NCI-H187 (cell line): ENCODE results near the gene ITCH.
A peak's percentile ranks its signal among the peaks of the same experiment; 100 is the strongest.
"Not testable (repeated sequence)": the region's sequence is repeated elsewhere in the genome, so short reads cannot be mapped to it uniquely, and the experiment has no call there.

Source experiments
- DNase-seq, 2 experiments: peaks; one replicate each; lab custom pipeline; 2025; lab: John Stamatoyannopoulos, UW

The ITCH gene

GRCh38 chr20:34461779-34462087 lies 98.7 kb downstream of the ITCH start:
- no peak for DNase-seq

- DNase-seq: no peak
Measured at GRCh38 chr20:34468951-34469350, 105.9 kb downstream of the ITCH start.

GRCh38 chr20:34472246-34472925 lies 109.3 kb downstream of the ITCH start:
- no peak for DNase-seq

DNA sequence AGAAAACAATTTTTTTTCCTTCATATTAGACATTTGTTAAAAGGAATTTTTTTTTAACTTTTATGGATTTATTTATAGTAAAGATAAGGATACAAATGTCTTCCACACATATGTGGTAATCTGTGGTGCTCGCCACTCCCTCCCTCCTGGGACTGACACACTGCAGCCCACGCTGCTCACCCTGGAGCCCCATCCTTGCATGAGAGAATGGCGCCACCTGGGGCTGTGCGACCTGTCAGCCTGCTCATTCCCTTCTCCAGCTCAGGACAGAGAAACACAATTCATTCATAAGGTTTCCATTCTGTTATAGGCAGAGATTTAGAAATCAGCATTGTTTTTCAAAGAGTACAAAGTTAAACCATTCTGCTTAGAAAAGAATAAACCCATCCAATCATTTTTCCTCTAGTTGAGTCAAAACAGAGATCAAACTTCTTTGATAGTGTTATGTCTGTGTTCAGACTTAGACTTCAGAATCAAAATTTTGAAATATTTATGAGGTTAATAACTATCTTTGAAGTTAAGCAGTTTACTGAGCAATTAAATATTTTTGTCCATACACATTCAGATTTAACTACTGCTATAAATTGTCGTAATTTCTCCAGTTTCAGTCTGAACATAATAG lies 110.3 kb downstream of the ITCH start:
- peak; percentile 17 to 19 for DNase-seq

DNA sequence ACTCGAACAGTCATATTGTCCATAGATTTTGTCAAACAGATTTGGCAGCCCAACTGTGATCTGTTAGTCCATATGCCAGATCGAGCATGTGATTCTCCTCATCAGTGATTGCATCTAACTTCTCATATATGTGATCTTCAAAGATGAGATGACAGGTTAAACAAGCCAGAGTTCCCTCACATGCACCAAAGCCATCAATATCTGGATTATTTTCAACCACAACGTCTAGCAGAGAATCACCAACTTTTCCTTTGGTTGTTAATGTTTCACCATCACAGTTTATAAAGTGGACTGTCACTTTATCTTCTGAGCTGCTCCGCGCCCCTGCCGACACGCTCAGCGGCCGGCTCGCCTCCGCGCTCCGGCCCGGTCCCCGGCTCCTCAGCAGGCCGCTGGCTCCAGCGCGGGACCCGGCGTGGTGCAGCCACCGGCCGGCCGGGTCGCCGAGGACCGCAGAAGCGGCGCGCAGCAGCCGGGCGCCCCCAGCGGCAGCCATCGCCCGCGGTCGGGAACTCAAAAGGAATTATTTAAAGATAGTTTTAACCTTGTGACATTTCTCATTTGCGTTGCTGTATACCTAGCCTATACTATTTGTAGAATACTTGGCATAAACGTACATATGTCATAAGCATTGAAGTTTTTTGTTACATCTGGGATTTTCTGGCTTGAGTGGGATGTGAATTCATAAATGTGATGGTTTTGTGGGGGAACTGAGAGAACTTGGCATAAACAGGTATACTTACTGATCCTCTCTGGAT lies 113.1 kb downstream of the ITCH start:
- DNase-seq: no peak

DNA sequence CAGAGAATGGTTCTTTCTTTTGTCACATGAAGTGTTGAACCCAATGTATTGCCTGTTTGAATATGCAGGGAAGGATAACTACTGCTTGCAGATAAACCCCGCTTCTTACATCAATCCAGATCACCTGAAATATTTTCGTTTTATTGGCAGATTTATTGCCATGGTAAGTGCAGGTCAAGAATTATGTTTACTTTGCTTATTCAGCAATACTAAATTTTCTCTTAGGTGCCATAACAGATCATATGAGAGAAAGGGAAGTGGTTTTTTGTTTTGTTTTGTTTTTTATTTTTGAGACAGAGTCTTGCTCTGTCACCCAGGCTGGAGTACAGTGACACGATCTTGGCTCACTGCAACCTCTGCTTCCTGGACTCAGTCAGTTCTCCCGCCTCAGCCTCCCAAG lies 116.6 kb downstream of the ITCH start:
- no peak for DNase-seq

GRCh38 chr20:34482154-34482553 lies 119.1 kb downstream of the ITCH start:
- not testable (repeated sequence) for DNase-seq

DNA sequence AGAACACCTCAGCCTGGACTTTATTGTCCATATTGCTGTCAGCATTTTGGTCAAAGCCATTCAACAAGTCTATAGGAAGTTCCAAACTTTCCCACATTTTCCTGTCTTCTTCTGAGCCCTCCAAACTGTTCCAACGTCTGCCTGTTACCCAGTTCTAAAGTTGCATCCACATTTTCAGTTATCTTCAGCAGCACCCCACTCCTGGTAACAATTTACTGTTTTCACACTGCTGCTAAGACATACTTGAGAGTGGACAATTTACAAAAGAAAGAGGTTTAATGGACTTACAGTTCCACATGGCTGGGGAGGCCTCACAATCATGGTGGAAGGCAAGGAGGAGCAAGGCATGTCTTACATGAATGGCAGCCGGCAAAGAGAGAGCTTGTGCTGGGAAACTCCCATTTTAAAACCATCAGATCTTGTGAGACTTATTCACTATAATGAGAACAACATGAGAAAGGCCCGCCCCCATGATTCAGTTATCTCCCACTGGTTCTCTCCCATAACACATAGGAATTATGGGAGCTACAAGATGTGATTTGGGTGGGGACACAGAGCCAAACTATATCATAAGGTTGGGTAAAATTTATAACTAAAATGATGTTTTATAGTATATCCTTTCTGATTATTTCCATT lies 120.6 kb downstream of the ITCH start:
- DNase-seq: not testable (repeated sequence)

DNA sequence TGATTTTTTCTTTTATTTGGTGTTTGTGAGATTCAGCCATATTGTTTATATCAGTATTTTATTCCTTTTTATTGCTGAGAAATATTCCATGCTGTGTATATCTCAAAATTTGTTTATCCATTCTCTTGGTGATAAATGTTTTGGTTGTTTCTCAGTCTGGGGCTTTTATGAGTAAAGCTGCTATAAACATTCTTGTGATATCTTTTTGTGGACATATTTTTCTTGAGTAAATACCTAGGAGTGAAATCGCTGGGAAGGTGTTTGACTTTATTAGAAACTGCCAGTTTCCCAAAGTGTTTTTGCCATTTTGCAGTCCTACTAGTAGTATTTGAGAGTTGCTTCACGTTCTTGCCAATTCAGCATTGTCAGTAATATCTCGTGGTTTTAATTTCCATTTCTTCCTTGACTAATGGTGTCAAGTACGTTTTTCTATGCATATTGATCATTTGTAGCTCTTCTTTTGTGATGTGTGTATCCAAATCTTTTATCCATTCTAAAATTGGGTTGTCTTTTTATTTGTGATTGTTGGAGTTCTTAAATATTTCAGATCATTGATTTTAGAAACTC lies 122.1 kb downstream of the ITCH start:
- DNase-seq: no peak

- no peak for DNase-seq
Measured at GRCh38 chr20:34491226-34491931, 128.3 kb downstream of the ITCH start.

- DNase-seq: no peak
Measured at GRCh38 chr20:34491932-34492509, 128.9 kb downstream of the ITCH start.

GRCh38 chr20:34493646-34494045 lies 130.6 kb downstream of the ITCH start:
- no peak for DNase-seq

DNA sequence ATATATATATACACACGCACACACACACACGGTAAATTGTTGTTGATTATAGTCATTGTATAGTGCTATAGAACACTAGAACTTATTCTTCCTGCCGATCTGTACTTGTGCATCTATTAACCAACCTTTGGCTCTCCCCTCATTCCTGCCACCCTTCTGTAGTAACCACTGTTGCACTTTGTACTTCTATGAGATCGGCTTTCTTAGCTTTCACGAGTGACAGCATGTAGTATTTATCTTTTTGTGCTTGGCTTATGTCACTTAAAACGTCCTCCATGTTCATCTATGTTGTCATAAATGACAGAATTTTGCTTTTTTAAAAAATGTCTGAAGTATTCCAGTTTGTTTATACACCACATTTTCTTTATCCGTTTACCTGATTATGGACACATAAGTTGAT lies 132.2 kb downstream of the ITCH start:
- DNase-seq: no peak

DNA sequence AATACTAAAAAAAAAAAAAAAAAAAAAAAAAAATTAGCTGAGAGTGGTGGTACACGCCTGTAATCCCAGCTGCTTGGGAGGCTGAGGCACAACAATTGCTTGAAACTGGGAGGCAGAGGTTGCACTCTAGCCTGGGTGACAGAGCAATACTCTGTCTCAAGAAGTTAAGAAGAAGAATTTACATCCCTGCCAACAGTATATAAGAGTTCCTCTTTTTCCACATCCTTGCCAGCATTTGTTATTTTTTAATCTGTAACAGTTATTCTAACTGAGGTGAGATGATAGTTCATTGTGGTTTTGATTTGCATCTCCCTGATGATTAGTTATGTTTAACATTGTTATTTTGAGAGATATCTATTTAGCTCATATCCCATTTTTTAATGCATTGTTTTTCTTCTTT lies 132.8 kb downstream of the ITCH start:
- no peak for DNase-seq

GRCh38 chr20:34497596-34497995 lies 134.5 kb downstream of the ITCH start:
- not testable (repeated sequence) for DNase-seq

- no peak for DNase-seq
Measured at GRCh38 chr20:34500823-34501222, 137.8 kb downstream of the ITCH start.

DNA sequence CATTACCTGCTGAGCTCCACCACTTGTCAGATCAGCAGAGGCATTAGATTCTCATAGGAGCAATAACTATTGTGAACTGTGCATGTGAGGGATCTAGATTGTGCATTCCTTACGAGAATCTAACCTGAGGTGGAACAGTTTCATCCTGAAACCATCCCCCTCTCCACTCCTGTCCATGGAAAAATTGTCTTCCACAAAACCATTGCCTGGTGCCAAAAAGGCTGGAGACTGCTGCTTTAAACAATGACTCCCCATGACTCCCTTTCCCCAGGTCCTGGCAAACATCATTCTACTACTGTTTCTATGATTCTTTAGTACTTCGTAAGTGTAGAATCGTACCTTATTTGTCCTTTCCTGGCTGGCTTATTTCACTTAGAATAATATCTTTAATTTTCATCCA lies 143.4 kb downstream of the ITCH start:
- DNase-seq: no peak

- DNase-seq: no peak
Measured at GRCh38 chr20:34507702-34508413, 144.8 kb downstream of the ITCH start.

DNA sequence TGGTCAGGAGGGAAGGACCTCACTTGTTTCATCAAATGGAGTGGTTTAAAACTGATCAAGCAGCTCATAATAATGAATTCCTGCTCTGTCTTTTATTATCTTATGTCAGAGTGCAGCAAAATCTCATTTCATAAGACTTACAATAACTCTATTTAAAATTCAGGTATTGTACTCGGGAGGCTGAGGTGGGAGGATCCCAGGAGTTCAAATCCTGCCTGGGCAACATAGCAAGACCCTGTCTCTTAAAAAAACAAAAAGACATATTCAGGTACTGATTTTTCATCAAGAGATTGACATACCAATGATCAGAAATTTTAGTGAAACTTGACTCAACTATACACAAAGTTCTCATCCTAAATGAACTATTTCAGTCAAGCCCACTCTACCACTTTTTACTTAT lies 147.5 kb downstream of the ITCH start:
- no peak for DNase-seq

- no peak for DNase-seq
Measured at GRCh38 chr20:34511891-34512265, 148.8 kb downstream of the ITCH start.
